ENCODE data around the gene NR6A1.

DNA sequence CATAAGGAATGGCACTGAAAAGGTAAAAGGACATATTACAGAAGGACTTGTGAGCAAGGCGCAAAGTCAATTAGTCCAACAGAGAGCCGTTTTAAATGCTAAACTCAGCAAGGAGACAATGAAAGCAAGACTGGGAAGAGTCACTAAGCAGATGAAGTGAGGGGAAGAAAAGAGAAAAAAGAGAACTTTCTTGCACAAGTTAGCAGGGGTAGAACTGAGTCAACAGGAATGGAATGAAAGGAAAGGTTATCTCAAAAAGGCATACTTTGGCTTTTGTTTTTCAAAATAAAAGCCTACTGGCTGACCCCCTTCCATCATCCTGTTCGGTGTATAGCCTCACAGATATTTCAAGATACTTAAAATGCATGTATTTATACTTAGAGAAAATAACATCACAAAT lies 75.0 kb downstream of the NR6A1 start:
- TF ChIP-seq, protein P1, sequence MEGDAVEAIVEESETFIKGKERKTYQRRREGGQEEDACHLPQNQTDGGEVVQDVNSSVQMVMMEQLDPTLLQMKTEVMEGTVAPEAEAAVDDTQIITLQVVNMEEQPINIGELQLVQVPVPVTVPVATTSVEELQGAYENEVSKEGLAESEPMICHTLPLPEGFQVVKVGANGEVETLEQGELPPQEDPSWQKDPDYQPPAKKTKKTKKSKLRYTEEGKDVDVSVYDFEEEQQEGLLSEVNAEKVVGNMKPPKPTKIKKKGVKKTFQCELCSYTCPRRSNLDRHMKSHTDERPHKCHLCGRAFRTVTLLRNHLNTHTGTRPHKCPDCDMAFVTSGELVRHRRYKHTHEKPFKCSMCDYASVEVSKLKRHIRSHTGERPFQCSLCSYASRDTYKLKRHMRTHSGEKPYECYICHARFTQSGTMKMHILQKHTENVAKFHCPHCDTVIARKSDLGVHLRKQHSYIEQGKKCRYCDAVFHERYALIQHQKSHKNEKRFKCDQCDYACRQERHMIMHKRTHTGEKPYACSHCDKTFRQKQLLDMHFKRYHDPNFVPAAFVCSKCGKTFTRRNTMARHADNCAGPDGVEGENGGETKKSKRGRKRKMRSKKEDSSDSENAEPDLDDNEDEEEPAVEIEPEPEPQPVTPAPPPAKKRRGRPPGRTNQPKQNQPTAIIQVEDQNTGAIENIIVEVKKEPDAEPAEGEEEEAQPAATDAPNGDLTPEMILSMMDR (conservative IDR thresholded peaks at IDR 0.05; ENCODE audit: low read length), result no peak
- TF ChIP-seq EZH2phosphoT487 (IDR thresholded peaks at IDR 0.05; ENCODE audit: borderline replicate concordance), result no peak

Measured in Loucy (cell line).